Measurements from ENCODE around the gene SLC6A1. TPM values are rescaled to one million over a fixed set of nuclear protein-coding genes. Genes with fewer than 3 reads are reported as not detected.

SLC6A1 gene
- total RNA-seq, 2 donors from 2014 or later = not detected

DNA sequence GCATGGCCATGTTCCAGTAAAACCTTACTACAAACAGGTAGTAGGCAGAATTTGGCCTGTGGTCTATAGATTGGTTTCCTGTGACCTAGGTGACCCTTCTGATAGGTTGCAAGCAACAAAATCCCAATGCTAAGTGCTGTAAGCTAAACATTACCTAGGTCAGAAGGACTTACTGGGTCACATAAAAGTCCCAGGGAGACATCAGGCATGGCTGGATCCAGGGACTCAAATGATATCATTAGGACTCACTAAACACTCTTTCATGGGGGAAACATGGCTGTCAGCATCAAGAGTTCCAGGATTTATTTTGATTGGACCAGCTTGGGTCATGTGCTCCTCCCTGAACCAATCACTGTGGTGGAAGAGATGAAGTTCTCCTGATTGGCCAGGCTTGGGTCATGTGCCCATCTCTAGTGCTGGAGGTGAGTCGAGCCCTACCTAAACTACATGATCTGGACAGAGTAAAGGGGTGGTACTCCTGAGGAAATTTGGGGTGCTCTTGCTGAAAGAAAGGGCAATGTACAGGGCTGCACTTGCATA is 16.8 kb upstream of the SLC6A1 start:
- no peaks in the 10 kb centered on the region for H3K9me3 ChIP-seq (ENCODE audit: control insufficient read depth, low read length, poor library complexity, severe bottlenecking)
- Mint-ChIP-seq H3K4me3 (no peak overlapping the region), H3K36me3 (ENCODE audit: low read depth) (no peaks in the 10 kb centered on the region), H3K27ac (no peak overlapping the region), H3K27me3 (peaks cover 55% of the 10 kb centered on the region), H3K4me1 (peaks cover 3% of the 10 kb centered on the region)
- DNase-seq (no peak), ATAC-seq (no peak)

DNA sequence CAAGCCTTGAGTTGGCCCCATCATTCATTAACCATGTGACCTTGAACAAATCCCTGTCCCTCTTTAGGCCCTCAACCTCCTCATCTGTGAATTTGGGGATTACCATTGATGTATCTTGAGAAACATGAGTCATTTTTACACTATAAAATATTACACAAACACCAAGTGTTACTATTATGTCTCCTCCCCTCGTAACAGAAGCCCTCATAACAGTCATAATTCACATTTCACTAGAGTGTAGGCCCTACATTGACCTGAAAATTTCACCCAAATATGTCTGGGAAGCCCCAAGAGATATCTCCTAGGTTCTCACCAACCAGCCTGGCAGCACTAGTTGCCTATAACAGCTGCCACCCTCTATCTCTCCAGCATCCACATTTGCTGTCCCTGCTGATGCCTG is 15.8 kb upstream of the SLC6A1 start:
- ATAC-seq = no peak
- H3K27me3 Mint-ChIP-seq = peaks cover 47% of the 10 kb centered on the region

DNA sequence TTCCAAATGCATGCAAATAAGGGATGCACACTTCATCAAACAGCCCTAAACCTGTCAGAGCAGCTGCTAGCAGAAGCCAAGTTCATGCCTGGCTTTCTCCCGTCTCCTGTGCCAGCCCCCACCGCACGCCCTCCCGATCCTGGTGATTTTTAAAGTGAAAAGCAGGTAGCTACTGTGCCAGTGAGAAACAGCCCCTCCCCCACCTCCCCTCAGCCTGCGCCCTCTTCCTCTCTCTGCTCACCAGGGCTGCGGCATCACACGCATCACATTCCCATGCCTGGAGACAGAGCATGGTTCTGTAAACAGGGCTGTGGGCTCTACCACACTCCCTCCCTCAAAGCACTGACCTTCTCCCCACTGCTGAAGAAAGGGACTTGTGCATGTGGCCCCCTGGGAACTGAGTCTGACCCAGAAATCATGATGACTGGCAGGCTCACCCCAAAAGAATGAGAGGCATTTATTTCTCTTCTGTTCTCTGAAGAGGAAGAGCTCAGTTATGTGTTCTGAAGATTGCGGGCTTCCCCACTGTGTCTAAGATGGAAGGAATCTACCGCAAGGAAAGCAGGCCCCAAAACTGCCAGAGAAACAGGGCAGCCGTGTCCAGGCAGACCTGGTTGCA is 14.5 kb upstream of the SLC6A1 start:
- Mint-ChIP-seq H3K27me3 (peaks cover 49% of the 10 kb centered on the region), H3K4me3 (no peak overlapping the region), H3K27ac (no peak overlapping the region), H3K36me3 (ENCODE audit: low read depth) (no peaks in the 10 kb centered on the region), H3K4me1 (peaks cover 3% of the 10 kb centered on the region)
- no peak for ATAC-seq
- no peak for DNase-seq
- no peaks in the 10 kb centered on the region for H3K9me3 ChIP-seq (ENCODE audit: control insufficient read depth, low read length, poor library complexity, severe bottlenecking)

More for the DNA sequence above, 15.8 kb upstream of the SLC6A1 start:
- Mint-ChIP-seq H3K4me3 (no peak overlapping the region), H3K27ac (no peak overlapping the region), H3K4me1 (peaks cover 3% of the 10 kb centered on the region), H3K36me3 (ENCODE audit: low read depth) (no peaks in the 10 kb centered on the region)
- DNase-seq = no peak
- H3K9me3 ChIP-seq (ENCODE audit: control insufficient read depth, low read length, poor library complexity, severe bottlenecking) = no peaks in the 10 kb centered on the region

DNA sequence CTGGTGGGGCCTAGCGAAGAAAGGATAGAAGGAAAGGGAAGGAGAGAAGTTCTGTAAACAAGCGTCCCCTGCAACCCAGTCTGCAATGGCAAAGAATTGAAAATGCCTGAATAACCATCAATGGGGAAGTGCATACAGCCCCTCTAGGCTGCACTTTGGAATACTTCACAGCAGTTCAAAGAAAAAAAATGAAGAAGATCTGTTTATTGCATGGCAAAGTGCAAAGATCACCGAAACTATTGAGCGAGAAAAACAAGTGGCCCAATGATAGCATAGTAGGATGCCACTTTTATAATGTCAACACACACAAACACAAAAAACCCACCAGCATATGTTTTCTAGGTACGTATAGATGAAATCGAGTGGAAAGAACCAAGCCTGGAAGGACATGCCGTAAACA is 13.6 kb upstream of the SLC6A1 start:
- ATAC-seq (no peak), DNase-seq (no peak)
- Mint-ChIP-seq H3K4me3 (no peak overlapping the region), H3K27me3 (peaks cover 40% of the 10 kb centered on the region), H3K4me1 (peaks cover 3% of the 10 kb centered on the region), H3K27ac (peak overlapping the region; percentile 27), H3K36me3 (ENCODE audit: low read depth) (no peaks in the 10 kb centered on the region)
- H3K9me3 ChIP-seq (ENCODE audit: control insufficient read depth, low read length, poor library complexity, severe bottlenecking) = no peaks in the 10 kb centered on the region

DNA sequence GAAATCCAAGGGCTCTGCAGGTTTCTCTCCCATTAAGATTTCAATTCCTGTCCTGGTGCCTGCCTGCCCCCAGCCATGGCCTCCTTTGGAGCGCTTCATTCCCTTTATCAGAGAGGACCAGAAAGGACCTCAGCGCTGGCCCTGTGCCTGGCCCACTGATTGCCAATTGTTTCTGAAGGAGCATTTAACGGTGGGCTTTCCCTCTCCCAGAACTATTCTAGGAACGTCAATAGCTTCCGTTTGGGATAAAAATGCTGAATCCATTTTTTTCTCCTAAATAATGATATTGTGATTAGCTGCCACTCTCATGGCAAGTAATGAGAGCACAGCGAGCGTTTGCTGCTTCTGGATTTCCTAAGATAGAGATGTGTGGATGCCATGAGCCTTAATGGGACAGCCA is 12.2 kb upstream of the SLC6A1 start:
- Mint-ChIP-seq H3K36me3 (ENCODE audit: low read depth) (no peaks in the 10 kb centered on the region), H3K27me3 (peaks cover 34% of the 10 kb centered on the region), H3K27ac (no peak overlapping the region), H3K4me1 (no peaks in the 10 kb centered on the region), H3K4me3 (no peak overlapping the region)
- no peak for ATAC-seq
- no peaks in the 10 kb centered on the region for H3K9me3 ChIP-seq (ENCODE audit: control insufficient read depth, low read length, poor library complexity, severe bottlenecking)
- DNase-seq = no peak

DNA sequence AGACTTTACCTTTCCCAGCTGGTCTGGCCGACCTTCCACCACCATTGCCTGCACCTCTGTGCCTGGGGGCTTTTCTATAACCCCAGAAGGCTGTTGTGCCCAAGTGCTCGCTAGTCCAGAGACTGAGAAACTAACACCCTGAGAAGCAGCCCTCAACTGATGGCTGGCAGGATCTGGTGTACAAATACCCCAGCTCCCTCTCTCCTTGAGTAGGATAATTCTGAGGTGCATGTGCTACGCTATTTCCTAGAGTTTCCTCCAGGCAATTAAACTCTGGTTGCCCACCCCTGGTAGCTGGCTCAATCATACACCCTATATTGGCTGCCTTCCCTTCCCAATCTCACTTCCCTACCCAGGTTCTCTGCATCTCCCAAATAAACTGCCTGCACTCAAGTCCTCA is 11.5 kb upstream of the SLC6A1 start:
- no peak for DNase-seq
- no peak for ATAC-seq
- Mint-ChIP-seq H3K4me1 (no peaks in the 10 kb centered on the region), H3K4me3 (no peak overlapping the region), H3K27ac (no peak overlapping the region), H3K36me3 (ENCODE audit: low read depth) (no peaks in the 10 kb centered on the region), H3K27me3 (peaks cover 34% of the 10 kb centered on the region)
- no peaks in the 10 kb centered on the region for H3K9me3 ChIP-seq (ENCODE audit: control insufficient read depth, low read length, poor library complexity, severe bottlenecking)

DNA sequence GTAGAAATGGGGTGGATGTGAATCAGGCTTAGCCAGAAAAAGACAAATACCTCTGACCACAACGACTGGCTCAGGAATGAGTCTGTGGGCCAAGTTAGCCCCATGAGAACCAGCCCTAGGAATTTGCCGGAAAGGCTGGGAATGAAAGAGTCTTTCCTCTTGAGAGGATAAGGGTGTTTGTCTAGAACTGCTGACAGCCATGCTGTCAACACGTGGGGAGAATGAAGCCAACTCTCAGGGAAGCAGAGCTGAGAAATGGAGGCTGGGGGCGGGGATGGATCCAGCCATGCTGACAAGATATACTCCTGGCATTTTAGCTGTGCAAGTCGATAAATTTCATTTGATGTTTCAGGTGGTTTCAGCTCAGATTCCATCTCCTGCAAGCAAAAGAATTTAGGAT is 10.6 kb upstream of the SLC6A1 start:
- no peaks in the 10 kb centered on the region for H3K9me3 ChIP-seq (ENCODE audit: control insufficient read depth, low read length, poor library complexity, severe bottlenecking)
- H3K36me3 Mint-ChIP-seq (ENCODE audit: low read depth) = no peaks in the 10 kb centered on the region
- no peak overlapping the region for H3K27ac Mint-ChIP-seq
- peaks cover 32% of the 10 kb centered on the region for H3K27me3 Mint-ChIP-seq
- H3K4me3 Mint-ChIP-seq = no peak overlapping the region
- ATAC-seq (no peak), DNase-seq (no peak)
- no peaks in the 10 kb centered on the region for H3K4me1 Mint-ChIP-seq

DNA sequence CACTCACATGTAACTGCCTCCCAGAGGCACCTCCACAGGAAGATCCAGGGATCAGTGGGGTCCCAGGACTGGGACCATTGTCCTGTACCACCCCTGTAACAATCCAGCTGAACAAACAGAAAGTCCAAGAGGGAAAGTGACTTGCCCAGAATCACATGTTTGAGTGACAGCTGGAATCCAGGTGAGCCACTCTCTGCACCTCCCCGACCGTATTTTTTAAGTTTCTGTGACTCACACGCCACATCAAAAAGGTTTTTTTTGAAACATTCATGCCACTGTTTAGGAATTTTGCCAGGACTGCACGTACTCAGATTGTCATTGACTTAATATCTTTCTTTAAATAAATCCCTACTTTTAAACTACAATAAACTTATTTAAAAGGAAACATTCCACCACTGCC is 9.8 kb upstream of the SLC6A1 start:
- no peaks in the 10 kb centered on the region for H3K9me3 ChIP-seq (ENCODE audit: control insufficient read depth, low read length, poor library complexity, severe bottlenecking)
- ATAC-seq (no peak), DNase-seq (no peak)
- Mint-ChIP-seq H3K27ac (no peak overlapping the region), H3K36me3 (ENCODE audit: low read depth) (no peaks in the 10 kb centered on the region), H3K4me1 (no peaks in the 10 kb centered on the region), H3K4me3 (no peak overlapping the region), H3K27me3 (peaks cover 37% of the 10 kb centered on the region)

DNA sequence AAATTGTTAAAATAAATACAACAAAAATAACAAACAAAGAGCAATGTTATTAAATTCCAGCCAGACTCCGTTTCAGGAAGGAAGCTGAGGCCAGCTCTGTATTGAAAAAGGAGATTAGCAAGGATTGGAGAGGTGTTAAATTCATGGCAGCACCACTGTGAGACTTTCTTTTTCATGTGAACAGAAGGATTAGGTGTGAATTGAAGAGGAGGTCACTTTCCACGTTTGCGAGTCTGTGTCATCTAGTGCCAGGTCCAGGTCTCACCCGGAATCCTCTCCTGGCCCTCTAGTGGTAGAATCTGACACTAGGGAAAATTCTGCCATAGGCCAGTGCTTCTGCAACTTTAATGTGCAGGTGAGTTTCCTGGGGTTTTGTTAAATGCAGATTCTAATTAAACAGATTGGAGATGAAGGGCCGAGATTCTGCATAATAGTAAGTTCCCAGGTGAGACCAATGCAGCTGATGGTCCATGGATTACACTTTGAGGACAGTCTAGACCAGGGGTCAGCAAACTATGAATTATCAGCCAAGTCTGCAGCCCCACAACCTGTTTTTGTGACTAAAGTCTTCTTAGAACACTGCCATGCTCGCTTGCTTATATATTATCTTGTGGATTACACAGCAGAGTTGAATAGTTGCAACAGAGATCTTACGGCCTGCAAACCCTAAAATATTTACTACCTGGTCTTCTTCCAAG is 9.2 kb upstream of the SLC6A1 start:
- ATAC-seq (peak; percentile 42), DNase-seq (no peak)
- Mint-ChIP-seq H3K4me3 (no peak overlapping the region), H3K27ac (no peak overlapping the region), H3K36me3 (ENCODE audit: low read depth) (no peaks in the 10 kb centered on the region), H3K4me1 (no peaks in the 10 kb centered on the region), H3K27me3 (peaks cover 37% of the 10 kb centered on the region)
- no peaks in the 10 kb centered on the region for H3K9me3 ChIP-seq (ENCODE audit: control insufficient read depth, low read length, poor library complexity, severe bottlenecking)

DNA sequence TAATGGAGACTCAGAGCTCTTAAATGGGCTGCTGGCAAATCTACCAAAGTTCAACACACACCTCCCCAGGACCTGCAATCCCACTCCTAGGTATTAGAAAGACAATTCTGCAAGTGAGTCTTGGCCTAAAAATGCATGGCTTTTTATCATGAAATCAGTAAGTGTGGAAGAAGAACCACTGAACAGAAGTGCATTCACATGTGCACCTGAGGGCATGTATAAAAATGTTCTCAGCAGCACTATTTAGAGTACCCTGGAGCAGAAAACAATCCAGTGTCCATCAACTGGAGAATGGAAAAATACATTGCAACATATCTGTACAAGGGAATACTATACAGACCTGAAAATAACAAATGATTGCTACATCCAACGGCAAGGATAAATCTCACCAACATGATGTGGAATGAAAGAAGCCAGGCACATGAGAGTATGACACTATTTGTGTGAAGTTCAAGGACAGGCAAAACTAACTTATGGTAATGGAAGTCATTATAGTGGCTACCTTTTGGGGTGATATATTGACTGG is 8.1 kb upstream of the SLC6A1 start:
- H3K4me1 Mint-ChIP-seq = no peaks in the 10 kb centered on the region

DNA sequence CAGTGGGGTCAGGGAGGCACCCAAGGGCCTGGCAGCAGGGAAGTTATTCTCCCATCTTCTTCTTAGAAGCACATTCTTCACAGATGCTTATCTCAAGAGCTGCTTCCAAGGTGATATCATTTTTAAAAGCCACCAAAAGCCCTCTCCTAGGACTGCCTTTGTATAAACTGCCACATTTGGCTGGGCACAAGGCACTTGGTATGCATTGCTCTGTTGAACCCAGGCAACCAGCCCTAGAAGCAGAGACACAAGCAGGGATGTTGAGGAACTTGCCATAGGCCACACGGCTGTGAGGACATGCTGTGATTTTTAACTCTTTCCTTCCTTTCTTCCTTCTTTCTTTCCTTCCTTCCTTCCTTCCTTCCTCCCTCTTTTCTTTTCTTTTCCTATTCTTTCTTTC is 7.4 kb upstream of the SLC6A1 start:
- no peaks in the 10 kb centered on the region for H3K36me3 Mint-ChIP-seq (ENCODE audit: low read depth)
- H3K4me3 Mint-ChIP-seq = no peak overlapping the region
- no peaks in the 10 kb centered on the region for H3K4me1 Mint-ChIP-seq
- ATAC-seq = no peak
- H3K27me3 Mint-ChIP-seq = peaks cover 52% of the 10 kb centered on the region
- no peak overlapping the region for H3K27ac Mint-ChIP-seq
- H3K9me3 ChIP-seq (ENCODE audit: control insufficient read depth, low read length, poor library complexity, severe bottlenecking) = no peaks in the 10 kb centered on the region
- DNase-seq = no peak

More for the DNA sequence above, 8.1 kb upstream of the SLC6A1 start:
- H3K4me3 Mint-ChIP-seq = no peak overlapping the region
- no peaks in the 10 kb centered on the region for H3K36me3 Mint-ChIP-seq (ENCODE audit: low read depth)
- no peak overlapping the region for H3K27ac Mint-ChIP-seq
- ATAC-seq = no peak
- peaks cover 45% of the 10 kb centered on the region for H3K27me3 Mint-ChIP-seq
- DNase-seq = no peak
- no peaks in the 10 kb centered on the region for H3K9me3 ChIP-seq (ENCODE audit: control insufficient read depth, low read length, poor library complexity, severe bottlenecking)

DNA sequence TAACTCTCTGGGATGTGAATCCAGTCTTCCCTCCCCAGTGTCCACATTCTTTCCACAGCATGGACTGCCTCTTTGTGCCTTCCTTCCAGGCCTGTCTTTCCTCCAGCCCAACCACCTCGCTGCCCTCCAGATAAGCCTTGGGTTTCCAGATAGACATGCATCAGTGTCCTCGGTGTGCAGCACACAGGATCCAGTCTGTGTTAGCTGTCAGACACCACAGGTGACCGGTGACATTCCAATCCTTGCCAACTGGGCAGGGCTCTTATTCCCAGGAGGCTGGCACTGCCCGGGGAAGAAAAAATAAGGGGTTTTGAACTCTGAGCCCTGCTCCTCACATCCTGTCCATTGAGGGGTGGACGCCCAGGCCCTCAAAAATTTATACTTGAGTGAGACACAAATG is 6.0 kb upstream of the SLC6A1 start:
- no peak overlapping the region for H3K4me3 Mint-ChIP-seq

DNA sequence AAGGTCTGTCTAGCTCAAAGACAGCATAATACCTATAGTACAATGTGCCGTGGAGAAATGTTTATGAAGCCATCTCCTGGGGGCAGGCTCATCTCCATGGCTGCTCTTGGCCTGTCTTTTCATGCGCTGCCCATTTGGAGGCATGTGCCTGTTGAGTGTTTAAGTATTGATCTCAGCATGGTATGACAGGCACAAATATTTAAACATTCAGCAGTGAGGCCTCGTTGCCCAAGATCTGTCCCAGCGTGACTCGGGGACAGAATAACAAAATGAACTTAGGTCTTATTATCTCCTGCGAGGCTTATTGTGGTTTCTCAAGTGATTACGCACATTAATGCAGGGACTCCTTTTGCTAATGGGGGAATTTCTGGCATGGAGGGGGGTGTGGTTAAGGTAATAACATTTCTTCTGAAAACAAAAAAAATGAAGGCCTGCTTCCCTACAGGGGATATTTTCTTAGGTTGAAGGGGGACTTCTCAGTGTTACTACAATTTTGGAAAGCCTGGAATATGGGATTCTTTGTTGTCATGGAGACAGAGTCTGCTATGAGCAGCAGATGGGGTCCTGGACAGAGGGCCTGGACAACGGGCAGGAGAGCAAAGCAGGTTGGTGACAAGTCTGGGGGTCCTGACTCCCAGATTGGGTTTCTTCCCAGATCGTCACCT is 4.4 kb upstream of the SLC6A1 start:
- no peak overlapping the region for H3K4me3 Mint-ChIP-seq
- H3K36me3 Mint-ChIP-seq (ENCODE audit: low read depth) = peaks cover 4% of the 10 kb centered on the region
- peaks cover 7% of the 10 kb centered on the region for H3K4me1 Mint-ChIP-seq
- no peak overlapping the region for H3K27ac Mint-ChIP-seq
- ATAC-seq (no peak), DNase-seq (no peak)
- no peaks in the 10 kb centered on the region for H3K9me3 ChIP-seq (ENCODE audit: control insufficient read depth, low read length, poor library complexity, severe bottlenecking)
- peaks cover 53% of the 10 kb centered on the region for H3K27me3 Mint-ChIP-seq

More for the DNA sequence above, 6.0 kb upstream of the SLC6A1 start:
- Mint-ChIP-seq H3K27me3 (peaks cover 60% of the 10 kb centered on the region), H3K27ac (no peak overlapping the region), H3K4me1 (peaks cover 2% of the 10 kb centered on the region), H3K36me3 (ENCODE audit: low read depth) (no peaks in the 10 kb centered on the region)
- H3K9me3 ChIP-seq (ENCODE audit: control insufficient read depth, low read length, poor library complexity, severe bottlenecking) = no peaks in the 10 kb centered on the region
- no peak for ATAC-seq
- DNase-seq = no peak
